Stimulated activated CD4-positive, alpha-beta T cell treated with anti-CD3 and anti-CD28 coated beads, Interleukin-15, amount 100 ng/mL, for 1 hour (primary cell): ENCODE data around the gene GIMAP8.
A peak's percentile ranks its signal among the peaks of the same experiment; 100 is the strongest.

ENCODE experiments used
- DNase-seq, 2 donors: peaks; one replicate each; pipeline ENCODE4 v3.0.0-alpha.2; 2020; ENCODE audit warnings: low read depth in 1 of 2, low spot score in 1 of 2

GIMAP8 gene

DNA sequence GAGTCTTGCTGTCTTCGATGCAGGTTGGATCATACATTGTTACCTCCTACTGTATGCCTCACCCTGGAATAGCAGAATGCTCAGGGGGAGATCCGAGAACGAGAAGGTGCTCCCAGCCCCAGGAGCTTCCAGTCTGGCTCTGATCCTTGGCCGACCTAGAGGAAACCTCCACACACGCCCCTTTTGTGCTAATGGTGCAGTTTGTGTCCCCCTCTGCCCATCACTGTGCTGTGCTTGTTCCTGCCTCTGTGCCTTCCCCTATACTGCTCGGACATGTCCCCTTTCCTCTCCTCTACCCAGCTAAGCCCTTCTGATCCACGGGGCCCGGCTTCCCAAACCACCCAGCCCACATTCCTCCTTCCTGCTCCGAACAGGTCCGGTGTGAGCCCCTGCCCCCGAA is 38.8 kb upstream of the GIMAP8 start:
- no peak for DNase-seq

DNA sequence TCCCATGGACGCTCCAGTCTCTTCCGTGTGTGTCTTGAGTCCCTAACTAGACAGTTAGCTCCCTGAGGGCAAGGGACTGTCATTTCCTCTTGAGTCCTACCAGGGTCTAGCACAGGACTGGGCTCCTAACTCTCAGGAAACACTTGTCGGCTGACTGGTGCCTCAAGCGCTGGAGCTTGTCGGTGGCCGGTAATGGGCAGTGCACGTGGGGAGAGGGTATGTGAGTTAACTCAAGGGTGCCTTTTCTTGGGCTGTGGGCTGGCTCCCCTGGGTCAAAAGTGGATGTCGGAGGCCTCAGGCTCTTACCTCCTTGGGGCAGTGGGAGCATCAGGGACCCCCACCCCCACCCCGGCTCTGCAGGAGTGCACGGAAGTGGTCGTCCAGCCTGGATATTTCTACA is 38.4 kb upstream of the GIMAP8 start:
- no peak for DNase-seq

GRCh38 chr7:150412518-150413488 is 37.6 kb upstream of the GIMAP8 start:
- no peak for DNase-seq

GRCh38 chr7:150413640-150414081 is 36.8 kb upstream of the GIMAP8 start:
- DNase-seq = no peak

GRCh38 chr7:150415161-150416153 is 35.0 kb upstream of the GIMAP8 start:
- DNase-seq = no peak

GRCh38 chr7:150417239-150417638 is 33.2 kb upstream of the GIMAP8 start:
- DNase-seq = no peak

GRCh38 chr7:150417863-150418262 is 32.6 kb upstream of the GIMAP8 start:
- DNase-seq = no peak

DNA sequence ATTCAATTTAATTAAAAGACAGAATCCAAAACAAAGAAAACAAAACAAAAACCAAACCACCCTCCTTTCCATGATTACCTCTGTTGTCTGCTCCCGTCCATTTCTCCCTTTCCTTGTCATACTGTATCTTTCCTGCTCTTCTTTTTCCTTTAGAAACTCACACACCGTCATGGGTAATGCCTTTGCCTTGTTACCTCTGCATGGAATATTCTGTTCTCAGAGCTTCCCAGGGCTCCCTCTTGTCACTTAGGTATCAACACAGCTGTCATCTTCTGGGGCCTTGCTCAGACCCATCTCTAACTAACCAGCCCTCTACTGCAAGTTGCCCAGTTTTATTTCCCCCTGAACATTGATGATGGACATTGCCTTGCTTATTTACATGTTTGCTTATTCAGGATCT is 30.2 kb upstream of the GIMAP8 start:
- DNase-seq = no peak

- DNase-seq = peak; percentile 73
Measured at GRCh38 chr7:150420987-150421674, 29.3 kb upstream of the GIMAP8 start.

- no peak for DNase-seq
Measured at GRCh38 chr7:150421831-150422230, 28.6 kb upstream of the GIMAP8 start.

DNA sequence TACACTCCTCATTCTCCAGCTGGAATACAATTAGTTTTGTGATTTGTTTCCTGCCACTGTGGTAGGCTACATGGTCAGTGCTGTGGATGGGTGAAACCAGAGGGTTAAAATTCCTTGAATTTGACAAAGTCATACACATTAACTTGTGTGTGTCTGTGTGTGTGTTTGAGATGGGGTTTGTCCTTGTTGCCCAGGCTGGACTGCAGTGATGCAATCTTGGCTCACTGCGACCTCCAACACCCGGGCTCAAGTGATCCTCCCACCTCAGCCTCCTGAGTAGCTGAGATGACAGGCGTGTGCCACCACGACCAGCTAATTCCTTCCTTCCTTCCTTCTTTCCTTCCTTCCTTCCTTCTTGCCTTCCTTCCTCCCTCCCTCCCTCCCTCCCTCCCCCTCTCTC is 24.8 kb upstream of the GIMAP8 start:
- DNase-seq = no peak

DNA sequence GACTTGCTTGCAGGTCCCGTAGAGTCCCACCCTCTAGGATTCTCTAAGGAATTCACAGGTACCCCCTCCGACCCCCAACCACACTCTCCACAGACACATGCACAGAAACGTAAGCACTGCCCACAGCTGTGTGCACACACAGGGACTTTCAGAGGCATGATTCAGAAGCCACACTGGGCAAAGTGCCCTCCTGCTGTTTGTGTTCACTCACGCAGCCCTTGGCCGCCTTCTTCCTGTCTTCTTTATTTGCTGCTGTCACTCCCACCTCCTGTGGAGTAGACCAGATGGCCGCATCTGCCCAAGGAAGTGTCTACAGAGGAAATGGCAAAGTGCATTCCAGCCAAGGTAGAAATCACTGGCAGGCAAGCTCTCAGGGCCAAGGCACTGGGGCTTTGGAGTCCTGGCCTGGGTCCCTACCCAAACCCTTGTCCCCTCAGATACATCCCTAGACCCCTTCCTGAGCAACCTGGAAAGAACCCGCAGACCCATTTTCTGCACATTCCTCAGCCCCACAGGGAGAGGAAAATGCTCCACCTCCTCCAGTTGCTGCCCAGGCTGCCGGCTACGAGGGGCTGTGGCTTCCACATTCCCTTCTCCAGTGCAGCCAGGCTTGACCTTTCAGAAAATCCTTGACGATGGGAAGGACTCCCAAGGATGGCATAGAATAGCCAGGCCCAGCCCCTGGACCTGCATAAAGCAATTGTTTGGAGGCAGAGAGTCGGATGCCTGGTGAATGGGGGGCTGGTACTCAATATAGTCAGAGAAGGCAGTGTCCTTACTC is 21.6 kb upstream of the GIMAP8 start:
- no peak for DNase-seq

GRCh38 chr7:150429699-150430098 is 20.7 kb upstream of the GIMAP8 start:
- no peak for DNase-seq

DNA sequence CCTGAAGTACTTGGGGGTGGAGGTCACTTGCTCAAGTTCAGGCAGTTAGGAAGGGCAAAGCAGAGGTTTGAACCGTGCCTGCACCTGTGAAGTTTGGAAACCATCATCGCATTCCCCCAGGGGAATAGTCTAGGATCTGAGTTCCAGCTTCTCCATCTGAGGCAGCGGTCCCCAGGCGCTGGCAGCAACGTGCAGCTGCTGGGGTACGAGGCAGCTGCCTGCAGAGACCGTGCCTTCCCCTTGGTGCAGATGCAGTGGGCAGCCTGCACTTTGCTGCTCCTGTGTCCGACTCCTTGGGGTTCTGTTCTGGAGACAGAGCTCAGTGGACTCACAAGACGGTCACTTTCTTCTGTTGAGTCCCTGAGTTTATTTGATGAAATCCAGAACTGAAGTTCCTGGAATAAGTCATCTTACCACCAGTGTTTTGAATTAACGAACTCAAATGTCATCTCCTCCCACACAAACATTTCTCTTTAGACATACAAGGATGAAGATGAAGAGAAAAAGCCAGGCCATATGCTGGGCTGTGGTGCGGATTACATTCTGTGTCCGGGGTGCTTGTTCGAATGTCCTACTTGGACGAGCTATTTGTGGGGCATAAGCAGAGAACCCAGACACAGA is 19.9 kb upstream of the GIMAP8 start:
- no peak for DNase-seq

DNA sequence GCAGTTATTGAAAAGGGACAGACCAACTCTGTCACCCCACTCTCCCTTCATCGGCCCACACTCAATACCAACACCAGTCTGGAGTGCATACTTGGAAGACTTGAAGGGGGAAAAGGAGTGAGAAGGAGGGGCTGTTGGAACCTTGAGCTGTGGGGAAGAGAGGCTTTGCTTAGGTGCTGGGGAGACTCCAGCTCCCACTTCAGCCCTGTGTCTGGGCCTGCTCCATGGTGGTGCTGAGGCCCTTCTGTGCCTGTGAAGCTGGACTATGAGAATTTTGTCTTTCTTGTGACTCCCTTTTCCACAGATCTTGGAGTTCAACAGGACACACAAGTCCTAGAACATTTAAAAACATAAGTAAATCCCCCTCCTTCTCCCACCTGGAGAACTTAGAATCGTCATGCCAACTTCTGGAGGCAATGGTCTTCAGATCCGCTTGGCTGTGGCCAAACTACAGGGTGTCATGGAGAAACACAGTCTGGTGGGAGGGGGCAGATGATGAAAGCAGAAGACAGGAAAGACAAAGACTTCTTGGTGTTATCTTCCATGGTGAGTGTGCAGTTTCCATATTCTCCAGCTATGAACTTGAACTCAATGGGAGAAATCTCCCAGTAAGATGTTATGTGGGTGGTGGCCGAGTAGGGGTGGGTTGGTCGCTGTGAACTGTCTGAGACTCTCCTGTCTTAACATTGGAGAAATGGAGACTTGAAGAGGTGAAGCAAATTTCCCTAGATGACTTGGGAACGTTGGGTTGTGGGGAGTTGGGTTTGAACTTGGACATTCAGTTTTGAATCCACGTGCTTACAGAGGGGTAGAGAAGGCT is 18.4 kb upstream of the GIMAP8 start:
- no peak for DNase-seq

GRCh38 chr7:150432915-150433892 is 17.2 kb upstream of the GIMAP8 start:
- DNase-seq = no peak

GRCh38 chr7:150434240-150434639 is 16.2 kb upstream of the GIMAP8 start:
- no peak for DNase-seq

- no peak for DNase-seq
Measured at GRCh38 chr7:150435047-150435389, 15.4 kb upstream of the GIMAP8 start.
